Mesenchymal stem cell (in vitro differentiated cells and primary cell): ENCODE data around the gene AGPS.
"Not testable (repeated sequence)": the region's sequence is repeated elsewhere in the genome, so short reads cannot be mapped to it uniquely, and the experiment has no call there.

ENCODE experiments used
- DNase-seq: peaks from one replicate; pipeline ENCODE4 v3.0.0-alpha.2; 2013
- H2AFZ ChIP-seq: one replicate; pipeline ENCODE4 v1.6.1; 2013; ENCODE audit warnings: low read depth, mild to moderate bottlenecking, control low read depth, inconsistent platforms, low read length, moderate library complexity
- H2AK5ac ChIP-seq: 2 replicates; pipeline ENCODE4 v1.6.1; 2013; ENCODE audit warnings: low read length, moderate library complexity, mild to moderate bottlenecking, inconsistent platforms; ENCODE audit not compliant: severe bottlenecking
- H2BK120ac ChIP-seq: one replicate; pipeline ENCODE4 v1.6.1; 2013; ENCODE audit warnings: low read depth, mild to moderate bottlenecking, inconsistent platforms, low read length, moderate library complexity
- H2BK12ac ChIP-seq, 2 experiments: one replicate each; pipeline ENCODE4 v1.6.1; 2013; ENCODE audit warnings: inconsistent platforms in 2 of 2, low read length in 2 of 2, mild to moderate bottlenecking in 2 of 2, moderate library complexity in 2 of 2, control low read depth in 1 of 2
- H2BK15ac ChIP-seq: one replicate; pipeline ENCODE4 v1.6.1; 2013; ENCODE audit warnings: mild to moderate bottlenecking, low read depth, inconsistent platforms; ENCODE audit not compliant: poor library complexity, severe bottlenecking
- H2BK5ac ChIP-seq: 2 replicates; pipeline ENCODE4 v1.6.1; 2013; ENCODE audit warnings: low read depth, mild to moderate bottlenecking, low read length, control low read depth, inconsistent platforms; ENCODE audit not compliant: poor library complexity, severe bottlenecking
- H3K14ac ChIP-seq, 2 experiments: one replicate each; pipeline ENCODE4 v1.6.1; 2013; ENCODE audit warnings: inconsistent platforms in 2 of 2, low read length in 2 of 2, control low read depth in 1 of 2, mild to moderate bottlenecking in 1 of 2, moderate library complexity in 1 of 2
- H3K18ac ChIP-seq, 2 experiments: one replicate each; pipeline ENCODE4 v1.6.1; 2013; ENCODE audit warnings: inconsistent platforms in 2 of 2, low read length in 2 of 2, control low read depth in 1 of 2, low read depth in 1 of 2, mild to moderate bottlenecking in 1 of 2
- H3K23ac ChIP-seq, 2 experiments: one replicate each; pipeline ENCODE4 v1.6.1; 2013; ENCODE audit warnings: inconsistent platforms in 2 of 2, low read length in 2 of 2, mild to moderate bottlenecking in 2 of 2, moderate library complexity in 2 of 2, control low read depth in 1 of 2
- H3K27ac ChIP-seq: 2 replicates; pipeline ENCODE4 v1.5.1; 2013; ENCODE audit warnings: mild to moderate bottlenecking, moderate library complexity, low read length, control low read depth, inconsistent platforms; ENCODE audit not compliant: poor library complexity, severe bottlenecking
- H3K27me3 ChIP-seq, 2 experiments: 2 replicates each; pipeline versions ENCODE4 v1.6.1 to v1.7.0; 2013; ENCODE audit warnings: low read length in 2 of 2, mild to moderate bottlenecking in 2 of 2, moderate library complexity in 2 of 2, control low read depth in 1 of 2, inconsistent platforms in 1 of 2; ENCODE audit not compliant: control insufficient read depth in 1 of 2, insufficient read depth in 1 of 2
- H3K36me3 ChIP-seq, 2 experiments: 2 replicates each; pipeline versions ENCODE4 v1.6.1 to v1.7.0; 2013; ENCODE audit warnings: low read length in 2 of 2, control low read depth in 1 of 2, inconsistent platforms in 1 of 2, low read depth in 1 of 2, mild to moderate bottlenecking in 1 of 2; ENCODE audit not compliant: insufficient read depth in 2 of 2, control insufficient read depth in 1 of 2
- H3K4ac ChIP-seq, 2 experiments: one replicate each; pipeline ENCODE4 v1.6.1; 2013; ENCODE audit warnings: inconsistent platforms in 2 of 2, low read length in 2 of 2, mild to moderate bottlenecking in 2 of 2, moderate library complexity in 2 of 2, control low read depth in 1 of 2, low read depth in 1 of 2
- H3K4me1 ChIP-seq: 2 replicates; pipeline ENCODE4 v1.6.1; 2013; ENCODE audit warnings: low read depth, low read length, control low read depth; ENCODE audit not compliant: control insufficient read depth, insufficient read depth
- H3K4me2 ChIP-seq: 2 replicates; pipeline ENCODE4 v1.6.1; 2013; ENCODE audit warnings: low read length, mild to moderate bottlenecking, inconsistent platforms; ENCODE audit not compliant: poor library complexity, severe bottlenecking
- H3K4me3 ChIP-seq, 2 experiments: 2 replicates each; pipeline versions ENCODE4 v1.5.1 to v1.7.0; 2013; ENCODE audit warnings: low read length in 2 of 2, mild to moderate bottlenecking in 2 of 2, control low read depth in 1 of 2, low read depth in 1 of 2; ENCODE audit not compliant: insufficient read depth in 1 of 2
- H3K79me1 ChIP-seq: replicated peaks from 2 replicates; pipeline ENCODE4 v1.6.1; 2013; ENCODE audit warnings: mild to moderate bottlenecking, control low read depth, low read length, inconsistent platforms; ENCODE audit not compliant: poor library complexity, severe bottlenecking
- H3K9ac ChIP-seq: 2 replicates; pipeline ENCODE4 v1.7.0; 2013; ENCODE audit warnings: mild to moderate bottlenecking, low read length, moderate library complexity
- H3K9me3 ChIP-seq: 2 replicates; pipeline ENCODE4 v1.7.0; 2013; ENCODE audit warnings: mild to moderate bottlenecking, low read length; ENCODE audit not compliant: control insufficient read depth
- H4K8ac ChIP-seq: one replicate; pipeline ENCODE4 v1.6.1; 2013; ENCODE audit warnings: inconsistent platforms, mild to moderate bottlenecking, low read length, moderate library complexity
- H4K91ac ChIP-seq: one replicate; pipeline ENCODE4 v1.6.1; 2013; ENCODE audit warnings: mild to moderate bottlenecking, low read length, inconsistent platforms
- WGBS: methylation state at CpG from one replicate; pipeline ENCODE4 v1.1.7; 2013; ENCODE audit warnings: mixed read lengths; 5-methylcytosine and 5-hydroxymethylcytosine counted together

Gene AGPS

GRCh38 chr2:177485657-177486056, 93.1 kb downstream of the AGPS start:
- H2BK15ac ChIP-seq, H3K36me3 ChIP-seq, H4K8ac ChIP-seq, H3K27me3 ChIP-seq, H2BK5ac ChIP-seq, H3K4me3 ChIP-seq, DNase-seq, H3K9ac ChIP-seq, H3K14ac ChIP-seq, H3K9me3 ChIP-seq, H3K4me2 ChIP-seq, H4K91ac ChIP-seq, H2AK5ac ChIP-seq, H3K23ac ChIP-seq, H3K27ac ChIP-seq, H2BK12ac ChIP-seq, H2AFZ ChIP-seq, H3K18ac ChIP-seq, H3K4me1 ChIP-seq, H3K4ac ChIP-seq, H2BK120ac ChIP-seq, H3K79me1 ChIP-seq: not testable (repeated sequence)
- WGBS, result 92% methylated on average over 2 of the region's 5 CpGs

GRCh38 chr2:177489719-177490301, 97.2 kb downstream of the AGPS start:
- peak; percentile 49 for DNase-seq
- Histone ChIP-seq H3K36me3 (peaks cover under 1 to 15% of the 10 kb centered on the region in 2 experiments), H3K4ac (no peak overlapping the region), H2BK5ac (no peak overlapping the region), H2BK120ac (no peak overlapping the region), H4K91ac (no peak overlapping the region), H3K23ac (no peak overlapping the region), H2AFZ (no peak overlapping the region), H3K4me2 (no peak overlapping the region), H3K27ac (no peak overlapping the region), H3K4me3 (no peak overlapping the region), H3K9ac (no peak overlapping the region), H3K27me3 (no peaks in the 10 kb centered on the region), H4K8ac (no peak overlapping the region), H3K79me1 (peaks cover 4% of the 10 kb centered on the region), H3K9me3 (no peaks in the 10 kb centered on the region), H3K14ac (no peak overlapping the region), H2BK15ac (no peak overlapping the region), H2BK12ac (no peak overlapping the region), H3K4me1 (no peaks in the 10 kb centered on the region), H3K18ac (no peak overlapping the region), H2AK5ac (no peak overlapping the region)
- WGBS, result no CpG with 5 or more reads among the region's 2 CpGs

DNA sequence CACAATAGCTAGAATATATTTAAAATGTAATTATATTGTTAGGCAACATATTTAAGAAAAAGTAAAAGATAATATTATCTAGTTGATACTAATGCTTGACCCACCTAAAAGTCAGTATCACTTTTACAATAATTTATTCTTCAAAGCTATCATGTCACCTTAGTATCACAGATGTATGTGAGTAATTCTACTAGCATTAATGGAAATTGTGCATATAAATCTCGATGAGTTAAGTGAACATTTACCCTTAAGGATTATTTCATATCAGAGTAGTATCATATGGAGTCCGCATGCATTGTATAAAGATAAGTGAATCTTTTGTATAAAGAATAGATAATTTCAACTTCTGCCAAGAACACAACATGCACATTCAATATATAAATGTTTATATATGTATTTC, 103.4 kb downstream of the AGPS start:
- no peaks in the 10 kb centered on the region for H3K9me3 ChIP-seq
- no CpG with 5 or more reads among the region's 2 CpGs for WGBS
- no peak overlapping the region for H4K91ac ChIP-seq
- no peaks in the 10 kb centered on the region for H3K4me1 ChIP-seq
- H3K27ac ChIP-seq, result no peak overlapping the region
- DNase-seq, result no peak
- no peak overlapping the region for H3K4ac ChIP-seq
- H3K27me3 ChIP-seq, result no peaks in the 10 kb centered on the region
- H3K4me2 ChIP-seq, result no peak overlapping the region
- peaks cover 4% of the 10 kb centered on the region for H3K79me1 ChIP-seq
- no peak overlapping the region for H3K9ac ChIP-seq
- no peak overlapping the region for H2BK120ac ChIP-seq
- H2BK15ac ChIP-seq, result no peak overlapping the region
- H4K8ac ChIP-seq, result no peak overlapping the region
- H3K4me3 ChIP-seq, result no peak overlapping the region
- no peak overlapping the region for H3K18ac ChIP-seq
- H3K23ac ChIP-seq, result no peak overlapping the region
- no peak overlapping the region for H2BK12ac ChIP-seq
- no peak overlapping the region for H2BK5ac ChIP-seq
- H2AK5ac ChIP-seq, result no peak overlapping the region
- no peak overlapping the region for H2AFZ ChIP-seq
- no peak overlapping the region for H3K14ac ChIP-seq
- H3K36me3 ChIP-seq, result peaks cover 0 to 12% of the 10 kb centered on the region in 2 experiments

- WGBS, result 80% methylated on average over 1 of the region's 2 CpGs
- H2AFZ ChIP-seq, result no peak overlapping the region
- no peaks in the 10 kb centered on the region for H3K4me1 ChIP-seq
- no peak overlapping the region for H3K4ac ChIP-seq
- H2AK5ac ChIP-seq, result no peak overlapping the region
- DNase-seq, result no peak
- no peaks in the 10 kb centered on the region for H3K27me3 ChIP-seq
- no peak overlapping the region for H3K9ac ChIP-seq
- no peak overlapping the region for H3K23ac ChIP-seq
- no peaks in the 10 kb centered on the region for H3K9me3 ChIP-seq
- H4K8ac ChIP-seq, result no peak overlapping the region
- peaks cover 3% of the 10 kb centered on the region for H3K79me1 ChIP-seq
- H3K18ac ChIP-seq, result no peak overlapping the region
- H2BK12ac ChIP-seq, result no peak overlapping the region
- no peak overlapping the region for H2BK5ac ChIP-seq
- no peak overlapping the region for H3K27ac ChIP-seq
- no peak overlapping the region for H4K91ac ChIP-seq
- H3K4me3 ChIP-seq, result no peak overlapping the region
- no peak overlapping the region for H2BK15ac ChIP-seq
- H3K36me3 ChIP-seq, result peaks cover 0 to 12% of the 10 kb centered on the region in 2 experiments
- H3K4me2 ChIP-seq, result no peak overlapping the region
- H3K14ac ChIP-seq, result no peak overlapping the region
- H2BK120ac ChIP-seq, result no peak overlapping the region
Measured at GRCh38 chr2:177496921-177497320, 104.3 kb downstream of the AGPS start.
